ENCODE data around the gene SF1. TPM values are rescaled to one million over a fixed set of nuclear protein-coding genes. Genes with fewer than 3 reads are reported as not detected.

Gene SF1
- total RNA-seq, 1 experiment from 2014 or later = 472 TPM

DNA sequence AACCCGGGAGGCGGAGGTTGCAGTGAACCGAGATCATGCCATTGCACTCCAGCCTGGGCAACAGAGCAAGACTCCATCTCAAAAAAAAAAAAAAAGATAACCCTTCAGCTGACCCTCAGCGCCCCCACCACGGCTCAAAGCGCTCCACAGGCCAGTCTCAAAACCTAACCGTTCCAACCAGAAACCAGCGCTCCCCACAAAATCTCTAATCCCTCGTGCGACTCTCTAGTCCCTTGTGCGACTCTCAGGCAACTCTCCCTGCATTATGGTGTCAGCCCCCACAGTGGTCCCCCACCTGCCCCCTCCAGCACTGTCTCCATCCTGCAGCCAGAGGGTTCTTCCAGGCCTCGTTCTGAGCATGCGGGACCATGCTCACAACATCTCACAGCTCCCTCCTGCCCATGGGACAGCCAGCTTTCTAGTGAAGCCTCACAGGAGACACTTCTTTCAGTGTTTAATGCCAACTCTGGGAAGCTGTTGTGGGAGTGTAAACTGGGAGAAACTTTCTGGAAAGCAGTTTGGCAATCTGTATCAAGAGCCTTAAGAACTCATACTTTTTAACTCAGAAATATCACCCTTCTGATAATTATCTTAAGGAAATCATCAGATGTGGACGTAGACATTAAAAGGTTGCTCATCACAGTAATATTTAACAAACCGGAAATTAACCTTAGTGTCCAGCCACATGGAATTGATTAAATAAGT, 30.2 kb downstream of the SF1 start:
- no peak for DNase-seq (ENCODE audit: low spot score)
- peaks cover 12% of the 10 kb centered on the region for H3K27me3 ChIP-seq (replicated peaks; ENCODE audit: insufficient read depth, low read depth, low read length, poor library complexity)
- H3K36me3 ChIP-seq (ENCODE audit: insufficient read depth, low read length, poor library complexity, severe bottlenecking) = no peaks in the 10 kb centered on the region
- no peaks in the 10 kb centered on the region for H3K9me3 ChIP-seq (ENCODE audit: low read depth, low read length, poor library complexity, severe bottlenecking)
- ChIA-PET POLR2A (ENCODE audit: low non-redundant PET) (interaction anchor here (0.5 kb wide), 1 partner anchor 15 kb away, joined by 6 read pairs; no protein-coding TSS in a partner anchor), CTCF (no interaction called here)
- intact Hi-C loops (cut with micrococcal nuclease; ENCODE audit: unreplicated experiment) = no loop called here
- TF ChIP-seq EZH2 (IDR thresholded peaks at IDR 0.05; ENCODE audit: borderline replicate concordance, low read depth, low read length, poor library complexity, severe bottlenecking) = no peak
- TF ChIP-seq, protein P1, sequence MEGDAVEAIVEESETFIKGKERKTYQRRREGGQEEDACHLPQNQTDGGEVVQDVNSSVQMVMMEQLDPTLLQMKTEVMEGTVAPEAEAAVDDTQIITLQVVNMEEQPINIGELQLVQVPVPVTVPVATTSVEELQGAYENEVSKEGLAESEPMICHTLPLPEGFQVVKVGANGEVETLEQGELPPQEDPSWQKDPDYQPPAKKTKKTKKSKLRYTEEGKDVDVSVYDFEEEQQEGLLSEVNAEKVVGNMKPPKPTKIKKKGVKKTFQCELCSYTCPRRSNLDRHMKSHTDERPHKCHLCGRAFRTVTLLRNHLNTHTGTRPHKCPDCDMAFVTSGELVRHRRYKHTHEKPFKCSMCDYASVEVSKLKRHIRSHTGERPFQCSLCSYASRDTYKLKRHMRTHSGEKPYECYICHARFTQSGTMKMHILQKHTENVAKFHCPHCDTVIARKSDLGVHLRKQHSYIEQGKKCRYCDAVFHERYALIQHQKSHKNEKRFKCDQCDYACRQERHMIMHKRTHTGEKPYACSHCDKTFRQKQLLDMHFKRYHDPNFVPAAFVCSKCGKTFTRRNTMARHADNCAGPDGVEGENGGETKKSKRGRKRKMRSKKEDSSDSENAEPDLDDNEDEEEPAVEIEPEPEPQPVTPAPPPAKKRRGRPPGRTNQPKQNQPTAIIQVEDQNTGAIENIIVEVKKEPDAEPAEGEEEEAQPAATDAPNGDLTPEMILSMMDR (conservative IDR thresholded peaks at IDR 0.05; ENCODE audit: low read depth, low read length) = no peak
- H3K27ac ChIP-seq (ENCODE audit: low read depth, low read length, poor library complexity, severe bottlenecking) = peak overlapping the region; percentile 24
- no TSS peak for BruUV-seq (replicated peaks)
- H3K4me3 ChIP-seq (ENCODE audit: low read depth, low read length, poor library complexity, severe bottlenecking) = no peak overlapping the region
- H3K4me1 ChIP-seq (ENCODE audit: insufficient read depth, low read length, poor library complexity, severe bottlenecking) = peaks cover 19% of the 10 kb centered on the region

DNA sequence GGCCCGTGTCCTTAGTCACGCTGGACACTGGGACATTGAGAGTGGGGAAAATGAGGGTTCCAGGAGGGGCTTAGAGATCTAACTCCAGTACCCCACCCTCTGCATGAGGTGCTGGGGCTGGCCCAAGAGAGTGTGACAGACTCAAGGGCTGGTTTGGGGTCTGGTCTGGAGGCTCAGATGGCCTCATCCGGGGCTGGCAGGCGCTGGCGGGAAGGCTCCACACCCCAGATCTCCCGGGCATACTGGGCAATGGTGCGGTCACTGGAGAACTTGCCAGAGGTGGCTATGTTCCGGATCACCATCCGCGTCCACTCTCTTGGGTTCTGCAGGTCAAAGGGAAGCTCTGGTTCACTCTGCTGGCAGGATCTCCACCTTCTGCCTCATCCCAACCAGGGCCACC, 31.9 kb downstream of the SF1 start:
- CTCF ChIA-PET = no interaction called here
- Histone ChIP-seq H3K4me1 (ENCODE audit: insufficient read depth, low read length, poor library complexity, severe bottlenecking) (peaks cover 27% of the 10 kb centered on the region), H3K27me3 (replicated peaks; ENCODE audit: insufficient read depth, low read depth, low read length, poor library complexity) (peaks cover 27% of the 10 kb centered on the region), H3K4me3 (ENCODE audit: low read depth, low read length, poor library complexity, severe bottlenecking) (no peak overlapping the region), H3K36me3 (ENCODE audit: insufficient read depth, low read length, poor library complexity, severe bottlenecking) (no peaks in the 10 kb centered on the region), H3K27ac (ENCODE audit: low read depth, low read length, poor library complexity, severe bottlenecking) (no peak overlapping the region), H3K9me3 (ENCODE audit: low read depth, low read length, poor library complexity, severe bottlenecking) (no peaks in the 10 kb centered on the region)
- DNase-seq (ENCODE audit: low spot score) = no peak
- intact Hi-C loops (cut with micrococcal nuclease; ENCODE audit: unreplicated experiment) = no loop called here
- TF ChIP-seq, protein P1 (conservative IDR thresholded peaks at IDR 0.05; ENCODE audit: low read depth, low read length) = no peak
- TF ChIP-seq EZH2 (IDR thresholded peaks at IDR 0.05; ENCODE audit: borderline replicate concordance, low read depth, low read length, poor library complexity, severe bottlenecking) = no peak
- no TSS peak for BruUV-seq (replicated peaks)
- POLR2A ChIA-PET (ENCODE audit: low non-redundant PET) = no interaction called here

DNA sequence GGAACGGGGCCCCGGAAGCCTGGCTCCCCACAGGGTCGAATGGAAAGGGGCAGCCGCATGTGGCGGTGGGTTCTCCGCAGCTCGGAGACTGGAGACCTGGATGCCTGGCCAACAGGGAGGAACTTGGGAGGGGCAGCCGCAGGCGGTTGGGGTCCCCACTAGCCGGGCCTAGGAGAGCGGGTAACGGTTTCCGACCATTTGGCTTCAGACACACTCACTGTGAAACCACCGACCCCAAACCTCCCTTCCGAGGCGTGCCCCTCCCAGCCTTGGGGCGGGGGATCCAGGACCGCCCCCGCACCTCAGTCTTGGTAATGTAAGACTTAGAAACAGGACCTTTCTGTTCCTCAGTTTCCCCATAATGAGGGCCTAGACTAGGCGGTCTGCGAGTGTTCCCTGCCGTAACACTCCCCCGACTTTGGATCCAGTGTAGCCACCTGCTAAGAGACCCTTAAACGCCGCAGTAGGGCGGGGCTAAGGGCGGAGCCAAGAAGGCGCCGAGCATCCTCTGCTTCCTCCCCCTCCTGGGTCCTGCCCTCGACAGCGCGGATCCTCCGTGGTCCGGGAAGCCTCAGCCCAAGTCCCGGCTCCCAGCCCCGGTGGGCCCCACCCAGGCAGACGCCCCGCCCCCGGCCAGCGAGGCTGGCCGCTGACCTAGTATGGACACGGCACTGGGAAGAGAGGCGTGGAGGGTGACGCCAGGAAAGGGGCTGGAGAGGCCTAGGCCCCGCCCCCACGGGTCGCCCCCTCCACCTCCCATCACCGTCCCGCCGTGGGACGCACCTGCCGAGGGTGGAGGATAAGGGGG, 32.6 kb downstream of the SF1 start:
- H3K9me3 ChIP-seq (ENCODE audit: low read depth, low read length, poor library complexity, severe bottlenecking) = no peaks in the 10 kb centered on the region
- peak overlapping the region; percentile 58 for H3K4me3 ChIP-seq (ENCODE audit: low read depth, low read length, poor library complexity, severe bottlenecking)
- no peaks in the 10 kb centered on the region for H3K36me3 ChIP-seq (ENCODE audit: insufficient read depth, low read length, poor library complexity, severe bottlenecking)
- BruUV-seq (replicated peaks) = no TSS peak
- H3K27ac ChIP-seq (ENCODE audit: low read depth, low read length, poor library complexity, severe bottlenecking) = no peak overlapping the region
- TF ChIP-seq, protein P1 (conservative IDR thresholded peaks at IDR 0.05; ENCODE audit: low read depth, low read length) = no peak
- no peak for TF ChIP-seq EZH2 (IDR thresholded peaks at IDR 0.05; ENCODE audit: borderline replicate concordance, low read depth, low read length, poor library complexity, severe bottlenecking)
- ChIA-PET POLR2A (ENCODE audit: low non-redundant PET) (no interaction called here), CTCF (interaction anchor here (0.6 kb wide), 1 partner anchor 49 kb away, joined by 4 read pairs; no protein-coding TSS in a partner anchor)
- intact Hi-C loops (cut with micrococcal nuclease; ENCODE audit: unreplicated experiment) = no loop called here
- H3K4me1 ChIP-seq (ENCODE audit: insufficient read depth, low read length, poor library complexity, severe bottlenecking) = peaks cover 27% of the 10 kb centered on the region
- H3K27me3 ChIP-seq (replicated peaks; ENCODE audit: insufficient read depth, low read depth, low read length, poor library complexity) = peaks cover 27% of the 10 kb centered on the region
- DNase-seq (ENCODE audit: low spot score) = peak; percentile 71
